Measurements from ENCODE around the gene DEXI.
A peak's percentile ranks its signal among the peaks of the same experiment; 100 is the strongest.

GRCh38 chr16:10981697-10982216 is 39.5 kb upstream of the DEXI start:
- TF ChIP-seq POLR2A (IDR thresholded peaks at IDR 0.05): no peak
- TF ChIP-seq, protein P1, sequence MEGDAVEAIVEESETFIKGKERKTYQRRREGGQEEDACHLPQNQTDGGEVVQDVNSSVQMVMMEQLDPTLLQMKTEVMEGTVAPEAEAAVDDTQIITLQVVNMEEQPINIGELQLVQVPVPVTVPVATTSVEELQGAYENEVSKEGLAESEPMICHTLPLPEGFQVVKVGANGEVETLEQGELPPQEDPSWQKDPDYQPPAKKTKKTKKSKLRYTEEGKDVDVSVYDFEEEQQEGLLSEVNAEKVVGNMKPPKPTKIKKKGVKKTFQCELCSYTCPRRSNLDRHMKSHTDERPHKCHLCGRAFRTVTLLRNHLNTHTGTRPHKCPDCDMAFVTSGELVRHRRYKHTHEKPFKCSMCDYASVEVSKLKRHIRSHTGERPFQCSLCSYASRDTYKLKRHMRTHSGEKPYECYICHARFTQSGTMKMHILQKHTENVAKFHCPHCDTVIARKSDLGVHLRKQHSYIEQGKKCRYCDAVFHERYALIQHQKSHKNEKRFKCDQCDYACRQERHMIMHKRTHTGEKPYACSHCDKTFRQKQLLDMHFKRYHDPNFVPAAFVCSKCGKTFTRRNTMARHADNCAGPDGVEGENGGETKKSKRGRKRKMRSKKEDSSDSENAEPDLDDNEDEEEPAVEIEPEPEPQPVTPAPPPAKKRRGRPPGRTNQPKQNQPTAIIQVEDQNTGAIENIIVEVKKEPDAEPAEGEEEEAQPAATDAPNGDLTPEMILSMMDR (IDR thresholded peaks at IDR 0.05): peak in 1 of 4 experiments; percentile 16
- no peak for TF ChIP-seq POLR2AphosphoS5 (IDR thresholded peaks at IDR 0.05)
